Measurements from ENCODE around the gene ZG16B.

GRCh38 chr16:2828876-2829430 is 1.1 kb upstream of the ZG16B start:
- no peak for TF ChIP-seq CTCF (IDR thresholded peaks at IDR 0.05)
- TF ChIP-seq POLR2A (IDR thresholded peaks at IDR 0.05): no peak
- TF ChIP-seq POLR2AphosphoS5 (IDR thresholded peaks at IDR 0.05; ENCODE audit: insufficient read depth in 1 of 2, low read depth in 1 of 2): no peak

Measured in vagina (tissue), 2 donors.